ENCODE data around the gene ASF1B. TPM values are rescaled to one million over a fixed set of nuclear protein-coding genes. Genes with fewer than 3 reads are reported as not detected.
"Not testable (repeated sequence)": the region's sequence is repeated elsewhere in the genome, so short reads cannot be mapped to it uniquely, and the experiment has no call there.

Gene ASF1B
- total RNA-seq, 2 donors from 2014 or later, result 5.1 to 19.7 TPM

DNA sequence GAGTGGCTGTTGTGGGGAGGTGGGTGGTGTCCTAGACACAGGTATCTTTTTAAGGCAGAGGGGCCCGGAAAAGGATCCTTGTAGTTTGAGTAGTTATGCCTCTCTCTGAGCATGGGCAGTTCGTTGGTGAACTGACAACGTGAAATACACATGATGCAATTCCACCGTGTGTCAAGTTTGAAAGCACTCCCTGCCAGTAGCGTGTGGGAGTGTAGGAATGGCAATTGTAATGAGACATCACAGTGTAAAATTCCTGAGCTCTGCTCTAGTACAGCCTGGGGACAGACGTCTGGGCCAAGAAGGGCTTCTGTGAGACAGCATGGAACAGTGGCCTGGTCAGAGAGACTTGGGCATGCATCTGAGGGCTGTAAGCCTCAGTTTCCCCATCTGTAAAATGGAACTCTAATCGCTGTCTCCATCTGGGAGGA lies 10.4 kb upstream of the ASF1B start:
- intact Hi-C loops (cut with DNase I), result loop anchor here (5.0 to 10.0 kb wide), 2 partner anchors 55 to 328 kb away; partner anchors contain the start of gene PTGER1
- TF ChIP-seq CTCF (IDR thresholded peaks at IDR 0.05) (no peak), POLR2A (IDR thresholded peaks at IDR 0.05) (no peak), POLR2AphosphoS5 (IDR thresholded peaks at IDR 0.05) (no peak)

DNA sequence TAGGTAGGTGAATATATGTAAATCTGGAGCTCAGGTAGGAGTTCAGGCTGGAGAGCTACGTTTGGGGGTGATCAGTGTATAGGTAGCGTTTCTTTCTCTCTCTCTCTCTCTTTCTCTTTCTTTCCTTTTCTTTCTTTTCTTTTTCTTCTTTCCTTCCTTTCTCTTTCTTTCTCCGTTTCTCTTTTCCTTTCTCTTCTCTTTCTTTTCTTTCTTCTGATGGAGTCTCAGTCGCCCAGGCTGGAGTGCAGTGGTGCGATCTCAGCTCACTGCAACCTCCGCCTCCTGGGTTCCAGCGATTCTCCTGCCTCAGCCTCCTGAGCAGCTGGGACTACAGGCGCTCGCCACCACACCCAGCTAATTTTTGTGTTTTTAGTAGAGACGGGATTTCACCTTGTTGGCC lies 9.8 kb upstream of the ASF1B start:
- DNase-seq (ENCODE audit: low spot score); H3K4me3 ChIP-seq; H3K27ac ChIP-seq; H3K4me1 ChIP-seq (replicated peaks); H3K9me3 ChIP-seq; H3K27me3 ChIP-seq (replicated peaks; ENCODE audit: insufficient read depth); H3K36me3 ChIP-seq: not testable (repeated sequence)
- intact Hi-C loops (cut with DNase I), result loop anchor here (5.0 to 10.0 kb wide), 2 partner anchors 56 to 329 kb away; partner anchors contain the start of gene PTGER1
- WGBS, result 91% methylated on average over 10 of the region's 10 CpGs

More for the DNA sequence above, 10.4 kb upstream of the ASF1B start:
- Histone ChIP-seq H3K9me3 (no peaks in the 10 kb centered on the region), H3K4me3 (no peak overlapping the region), H3K27me3 (replicated peaks; ENCODE audit: insufficient read depth) (no peaks in the 10 kb centered on the region), H3K27ac (no peak overlapping the region), H3K4me1 (replicated peaks) (peaks cover 10% of the 10 kb centered on the region), H3K36me3 (no peaks in the 10 kb centered on the region)
- no peak for DNase-seq (ENCODE audit: low spot score)
- 54% methylated on average over 7 of the region's 7 CpGs for WGBS

- H3K27ac ChIP-seq, result no peak overlapping the region
- no peak for DNase-seq (ENCODE audit: low spot score)
- H3K4me3 ChIP-seq, result no peak overlapping the region
- no peaks in the 10 kb centered on the region for H3K27me3 ChIP-seq (replicated peaks; ENCODE audit: insufficient read depth)
- no peaks in the 10 kb centered on the region for H3K9me3 ChIP-seq
- no peak for TF ChIP-seq CTCF (IDR thresholded peaks at IDR 0.05)
- TF ChIP-seq POLR2A (IDR thresholded peaks at IDR 0.05), result no peak
- TF ChIP-seq POLR2AphosphoS5 (IDR thresholded peaks at IDR 0.05), result no peak
- intact Hi-C loops (cut with DNase I), result loop anchor here (5.0 to 10.0 kb wide), 2 partner anchors 57 to 329 kb away; partner anchors contain the start of gene PTGER1
- peaks cover 10% of the 10 kb centered on the region for H3K4me1 ChIP-seq (replicated peaks)
- 87% methylated on average over 6 of the region's 6 CpGs for WGBS
- no peaks in the 10 kb centered on the region for H3K36me3 ChIP-seq
Observed at GRCh38 chr19:14145381-14145780, 9.0 kb upstream of the ASF1B start.

GRCh38 chr19:14142262-14143190 lies 6.1 kb upstream of the ASF1B start:
- Histone ChIP-seq H3K4me3 (no peak overlapping the region), H3K4me1 (replicated peaks) (peaks cover 5% of the 10 kb centered on the region), H3K9me3 (no peaks in the 10 kb centered on the region), H3K27ac (no peak overlapping the region), H3K27me3 (replicated peaks; ENCODE audit: insufficient read depth) (no peaks in the 10 kb centered on the region), H3K36me3 (no peaks in the 10 kb centered on the region)
- TF ChIP-seq POLR2AphosphoS5 (IDR thresholded peaks at IDR 0.05) (no peak), POLR2A (IDR thresholded peaks at IDR 0.05) (no peak), CTCF (IDR thresholded peaks at IDR 0.05) (no peak)
- DNase-seq (ENCODE audit: low spot score), result no peak
- WGBS, result 87% methylated on average over 12 of the region's 12 CpGs
- intact Hi-C loops (cut with DNase I), result loop anchor here (10.0 kb wide), 1 partner anchor 332 kb away; the partner anchor contains the start of gene PTGER1

GRCh38 chr19:14141041-14141440 lies 4.7 kb upstream of the ASF1B start:
- DNase-seq (ENCODE audit: low spot score), result no peak
- H3K27me3 ChIP-seq (replicated peaks; ENCODE audit: insufficient read depth), result no peaks in the 10 kb centered on the region
- H3K4me1 ChIP-seq (replicated peaks), result peaks cover 7% of the 10 kb centered on the region
- H3K36me3 ChIP-seq, result no peaks in the 10 kb centered on the region
- WGBS, result 95% methylated on average over 8 of the region's 8 CpGs
- H3K9me3 ChIP-seq, result no peaks in the 10 kb centered on the region
- intact Hi-C loops (cut with DNase I), result loop anchor here (10.0 kb wide), 1 partner anchor 334 kb away; the partner anchor contains the start of gene PTGER1
- H3K27ac ChIP-seq, result no peak overlapping the region
- no peak overlapping the region for H3K4me3 ChIP-seq
- TF ChIP-seq CTCF (IDR thresholded peaks at IDR 0.05) (no peak), POLR2AphosphoS5 (IDR thresholded peaks at IDR 0.05) (no peak), POLR2A (IDR thresholded peaks at IDR 0.05) (no peak)

All from prostate gland (tissue), 2 donors.